BJ (cell line): ENCODE results near the gene DCAF10. TPM values are rescaled to one million over a fixed set of nuclear protein-coding genes. Genes with fewer than 3 reads are reported as not detected.

ENCODE experiments used
- CTCF ChIA-PET: fragments of 350-600 bp; formaldehyde crosslinking; extraction: SDS; loops from one replicate; lab custom pipeline; 2021; ENCODE audit warnings: antibody characterized with exemption, inconsistent platforms; lab: Yijun Ruan, JAX
- POLR2A ChIA-PET: fragments of 300-600 bp; sonication (Branson Sonifier 250); formaldehyde crosslinking; extraction: SDS; loops from one replicate; lab custom pipeline; 2021; ENCODE audit warnings: antibody characterized with exemption; lab: Charles Lee
- DNase-seq: peaks from one replicate; pipeline ENCODE4 v3.0.0-alpha.2; 2011; ENCODE audit warnings: low read depth
- H3K27me3 ChIP-seq: 2 replicates; pipeline ENCODE4 v1.6.0; 2011; ENCODE audit warnings: low read length; ENCODE audit not compliant: control insufficient read depth, insufficient read depth
- H3K36me3 ChIP-seq: 2 replicates; pipeline ENCODE4 v1.5.1; 2011; ENCODE audit warnings: low read length; ENCODE audit not compliant: control insufficient read depth, insufficient read depth
- H3K4me3 ChIP-seq: 2 replicates; pipeline ENCODE4 v1.5.1; 2011; ENCODE audit warnings: low read depth, mild to moderate bottlenecking, control low read depth, low read length
- CTCF ChIP-seq: IDR thresholded peaks from 2 replicates; pipeline ENCODE4 v1.5.1; 2011; ENCODE audit warnings: low read depth, mild to moderate bottlenecking, control low read depth, inconsistent platforms, low read length, moderate library complexity; ENCODE audit not compliant: insufficient read depth
- polyA plus RNA-seq: library from polyadenylated mRNA; depleted of rRNA; stranded (reverse); fragments of >200 nt; gene quantifications from 2 replicates; pipeline ENCODE4 v1.2.3, GENCODE V29; 2011

The DCAF10 gene
- polyA plus RNA-seq, 1 experiment = 22.0 TPM

- ChIA-PET CTCF (interaction anchor here (0.6 to 7.0 kb wide), 5 partner anchors 32 to 251 kb away, joined by 3 to 44 read pairs (median 6); partner anchors contain the start of gene SHB), POLR2A (no interaction called here)
- TF ChIP-seq CTCF = no peak
- H3K27me3 ChIP-seq = no peaks in the 10 kb centered on the region
- H3K4me3 ChIP-seq = no peak overlapping the region
- no peaks in the 10 kb centered on the region; the same call in 1 of the 2 replicates for H3K36me3 ChIP-seq
- no peak for DNase-seq
Measured at GRCh38 chr9:37910271-37910670, 109.7 kb downstream of the DCAF10 start.

DNA sequence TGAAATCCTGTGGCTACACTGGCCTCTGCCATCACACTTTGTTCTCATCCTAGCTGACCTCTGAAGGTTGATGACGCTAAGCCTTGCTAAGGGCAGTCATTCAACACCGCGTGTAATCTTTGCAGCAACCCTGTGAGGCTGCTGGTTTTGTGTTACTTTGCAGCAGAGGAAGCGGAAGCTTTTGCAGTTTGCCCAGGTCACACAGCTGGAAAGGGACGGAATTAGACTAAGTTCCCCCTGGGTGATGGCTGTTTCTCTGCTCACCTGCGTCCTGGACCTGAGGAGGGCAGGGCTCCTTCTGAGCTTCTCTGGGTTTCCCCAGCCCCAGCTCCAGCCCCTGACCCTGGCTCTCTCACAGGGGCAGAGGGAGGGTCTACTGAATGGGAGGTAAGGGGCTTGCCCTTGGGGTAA lies 110.7 kb downstream of the DCAF10 start:
- TF ChIP-seq CTCF = no peak
- H3K36me3 ChIP-seq = peaks cover 1% of the 10 kb centered on the region; the same call in 1 of the 2 replicates
- CTCF ChIA-PET = interaction anchor here (0.7 to 7.0 kb wide), 5 partner anchors 10 to 250 kb away, joined by 3 to 44 read pairs (median 6); no protein-coding TSS in a partner anchor
- POLR2A ChIA-PET = no interaction called here
- DNase-seq = no peak
- H3K27me3 ChIP-seq = no peaks in the 10 kb centered on the region
- H3K4me3 ChIP-seq = no peak overlapping the region

- Histone ChIP-seq H3K4me3 (no peak overlapping the region), H3K27me3 (no peaks in the 10 kb centered on the region), H3K36me3 (peaks cover 12% of the 10 kb centered on the region)
- no peak for DNase-seq
- CTCF ChIA-PET = interaction anchor here (0.6 to 7.0 kb wide), 63 partner anchors 8 to 548 kb away, joined by 3 to 44 read pairs (median 5); partner anchors contain the start of gene SHB
- peak; percentile 97 for TF ChIP-seq CTCF
- POLR2A ChIA-PET = interaction anchor here (0.5 kb wide), 1 partner anchor 14 kb away, joined by 25 read pairs; no protein-coding TSS in a partner anchor
Measured at GRCh38 chr9:37913480-37914153, 113.0 kb downstream of the DCAF10 start.

DNA sequence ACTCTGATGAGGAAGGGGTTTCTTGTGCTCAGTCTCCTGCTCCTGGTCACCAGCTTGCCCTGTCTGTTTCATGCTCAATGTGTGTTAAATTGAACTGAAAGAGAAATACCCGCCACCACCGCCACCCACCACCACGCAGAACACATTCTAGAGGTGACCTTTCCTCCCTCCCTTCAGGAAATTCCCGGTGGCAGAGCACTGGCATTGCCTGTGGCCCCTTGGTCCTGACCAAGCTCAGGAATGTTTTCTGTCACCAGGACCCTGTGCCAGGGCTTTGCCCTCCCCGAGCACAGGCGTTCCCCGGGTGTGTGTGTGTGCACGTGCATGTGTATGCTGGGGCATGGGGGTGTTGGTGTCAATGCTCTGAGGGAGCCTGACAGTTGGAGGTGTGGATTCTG lies 113.6 kb downstream of the DCAF10 start:
- no peak for DNase-seq
- no peak for TF ChIP-seq CTCF
- no peaks in the 10 kb centered on the region for H3K27me3 ChIP-seq
- POLR2A ChIA-PET = no interaction called here
- peaks cover 12% of the 10 kb centered on the region for H3K36me3 ChIP-seq
- no peak overlapping the region for H3K4me3 ChIP-seq
- CTCF ChIA-PET = interaction anchor here (0.6 to 7.0 kb wide), 57 partner anchors 8 to 522 kb away, joined by 3 to 44 read pairs (median 5); partner anchors contain the start of gene SHB

GRCh38 chr9:37914701-37915358 lies 114.2 kb downstream of the DCAF10 start:
- CTCF ChIA-PET = interaction anchor here (0.6 to 7.0 kb wide), 24 partner anchors 9 to 448 kb away, joined by 3 to 44 read pairs (median 7); partner anchors contain the start of gene SHB
- DNase-seq = no peak
- POLR2A ChIA-PET = no interaction called here
- Histone ChIP-seq H3K36me3 (peaks cover 12% of the 10 kb centered on the region), H3K27me3 (no peaks in the 10 kb centered on the region), H3K4me3 (no peak overlapping the region)
- TF ChIP-seq CTCF = no peak
